PC-3 (cell line): ENCODE data around the gene BACE2. TPM values are rescaled to one million over a fixed set of nuclear protein-coding genes. Genes with fewer than 3 reads are reported as not detected.

Experiments
- ATAC-seq: fragments of 200-7000 bp; cut with Tn5 transposase; 2 replicates; pipeline ENCODE4 v1.9.1; 2020; ENCODE audit warnings: mild to moderate bottlenecking, moderate library complexity
- BruUV-seq: library from RNA; stranded (reverse); fragments of 400-500 nt; replicated peaks from 2 replicates; lab custom pipeline; 2021; lab: Mats Ljungman, UMichigan
- CTCF ChIA-PET: fragments of 300-600 bp; sonication (Branson Sonifier 250); formaldehyde crosslinking; loops from one replicate; lab custom pipeline; 2022; ENCODE audit warnings: antibody characterized with exemption; lab: Charles Lee
- POLR2A ChIA-PET: fragments of 300-600 bp; sonication (Branson Sonifier 250); formaldehyde crosslinking; loops from one replicate; lab custom pipeline; 2022; ENCODE audit warnings: antibody characterized with exemption; ENCODE audit not compliant: unreplicated experiment; lab: Charles Lee
- DNase-seq: peaks from one replicate; pipeline ENCODE4 v3.0.0-alpha.2; 2015
- H2AFZ ChIP-seq: fragments of 300-600 bp; sonication (generic); 2 replicates; pipeline ENCODE4 v1.6.0; 2016; ENCODE audit warnings: antibody characterized with exemption, low read length
- H3F3A ChIP-seq: fragments of 300-600 bp; sonication (generic); one replicate; pipeline ENCODE4 v1.6.0; 2017; ENCODE audit warnings: antibody characterized with exemption, low read length, control low read depth, mild to moderate bottlenecking; ENCODE audit not compliant: unreplicated experiment
- H3K27ac ChIP-seq: fragments of 300-600 bp; sonication (generic); 2 replicates; pipeline ENCODE4 v1.5.1; 2016; ENCODE audit warnings: mild to moderate bottlenecking, low read length
- H3K27me3 ChIP-seq: fragments of 300-600 bp; sonication (generic); 2 replicates; pipeline ENCODE4 v1.6.1; 2016; ENCODE audit warnings: low read length, mixed read lengths
- H3K36me3 ChIP-seq: fragments of 300-600 bp; sonication (generic); 2 replicates; pipeline ENCODE4 v1.6.1; 2016; ENCODE audit warnings: low read depth, mixed run types, low read length, mixed read lengths
- H3K4me1 ChIP-seq: fragments of 300-600 bp; sonication (generic); 2 replicates; pipeline ENCODE4 v1.5.1; 2016; ENCODE audit warnings: low read length; ENCODE audit not compliant: insufficient read depth
- H3K4me2 ChIP-seq: fragments of 300-600 bp; sonication (generic); 2 replicates; pipeline ENCODE4 v1.6.0; 2016; ENCODE audit warnings: low read length
- H3K4me3 ChIP-seq: fragments of 300-600 bp; sonication (generic); 2 replicates; pipeline ENCODE4 v1.5.1; 2016; ENCODE audit warnings: mild to moderate bottlenecking, low read length, mixed read lengths
- H3K79me2 ChIP-seq: fragments of 300-600 bp; sonication (generic); 2 replicates; pipeline ENCODE4 v1.6.1; 2017; ENCODE audit warnings: low read length, mixed read lengths
- H3K9ac ChIP-seq: fragments of 300-600 bp; sonication (generic); 2 replicates; pipeline ENCODE4 v1.6.0; 2016; ENCODE audit warnings: mild to moderate bottlenecking, low read length
- H3K9me2 ChIP-seq: fragments of 300-600 bp; sonication (generic); replicated peaks from 2 replicates; pipeline ENCODE4 v1.6.1; 2016; ENCODE audit warnings: mixed run types, low read length, mixed read lengths
- H3K9me3 ChIP-seq: fragments of 300-600 bp; sonication (generic); 2 replicates; pipeline ENCODE4 v1.6.1; 2016; ENCODE audit warnings: low read length, mixed read lengths
- H4K20me1 ChIP-seq: fragments of 300-600 bp; sonication (generic); 2 replicates; pipeline ENCODE4 v1.6.1; 2016; ENCODE audit warnings: low read length, mixed read lengths
- CTCF ChIP-seq: fragments of 300-600 bp; sonication (generic); conservative IDR thresholded peaks from 2 replicates; pipeline ENCODE4 v1.5.1; 2017; ENCODE audit warnings: antibody characterized with exemption, low read depth, mild to moderate bottlenecking, low read length
- EZH2 ChIP-seq: fragments of 300-600 bp; sonication (generic); IDR thresholded peaks from one replicate; pipeline ENCODE4 v1.6.1; 2017; ENCODE audit warnings: antibody characterized with exemption, mild to moderate bottlenecking, low read length; ENCODE audit not compliant: unreplicated experiment
- EZH2phosphoT487 ChIP-seq: fragments of 300-600 bp; sonication (generic); IDR thresholded peaks from 2 replicates; pipeline ENCODE4 v1.6.1; 2018; ENCODE audit warnings: mild to moderate bottlenecking, antibody characterized with exemption, low read length, borderline replicate concordance
- intact Hi-C: fragments of 100-400 bp; cut with micrococcal nuclease; formaldehyde crosslinking; loops from 2 replicates; pipeline ENCODE4 v1.9.0; 2023
- total RNA-seq: library from RNA; depleted of rRNA; stranded (reverse); fragments of >200 nt; gene quantifications from 2 replicates; pipeline ENCODE4 v1.2.3, GENCODE V29; 2014

The BACE2 gene
- total RNA-seq, 1 experiment from 2014 or later: 89.2 TPM

DNA sequence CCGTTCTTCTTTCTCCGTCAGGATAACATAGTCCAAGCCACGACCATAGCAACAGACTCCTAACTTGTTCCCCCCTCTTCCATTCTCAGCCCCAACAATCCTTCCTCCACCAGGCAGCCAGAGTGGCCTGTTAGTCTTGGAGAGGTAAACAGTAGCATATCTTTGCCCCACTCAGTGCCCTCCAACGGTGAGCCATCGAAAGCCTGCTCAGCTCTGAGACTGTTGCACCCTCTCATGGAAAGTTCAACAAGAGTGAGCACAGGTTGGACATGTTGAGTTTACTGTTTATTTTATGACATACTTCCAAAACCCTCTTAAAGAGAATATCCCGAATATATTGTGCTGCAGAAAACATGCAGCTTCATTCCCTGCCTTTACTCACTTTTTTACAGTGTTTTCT, 30.1 kb upstream of the BACE2 start:
- CTCF ChIA-PET: no interaction called here
- Histone ChIP-seq H3K27me3 (no peaks in the 10 kb centered on the region), H3K79me2 (no peaks in the 10 kb centered on the region), H3K4me3 (no peak overlapping the region), H3K9me3 (no peaks in the 10 kb centered on the region), H3K9me2 (no peaks in the 10 kb centered on the region), H2AFZ (no peak overlapping the region), H3F3A (no peaks in the 10 kb centered on the region), H4K20me1 (no peaks in the 10 kb centered on the region), H3K4me1 (peaks cover 24% of the 10 kb centered on the region), H3K36me3 (no peaks in the 10 kb centered on the region), H3K27ac (no peak overlapping the region), H3K4me2 (no peak overlapping the region), H3K9ac (no peak overlapping the region)
- no peak for DNase-seq
- ATAC-seq: no peak
- intact Hi-C loops: no loop called here
- TF ChIP-seq EZH2phosphoT487: no peak
- no peak for TF ChIP-seq EZH2
- TF ChIP-seq CTCF: no peak
- POLR2A ChIA-PET: no interaction called here
- BruUV-seq: no TSS peak

GRCh38 chr21:41138711-41139110, 29.2 kb upstream of the BACE2 start:
- no peak overlapping the region for H3K27ac ChIP-seq
- peaks cover 24% of the 10 kb centered on the region for H3K4me1 ChIP-seq
- no peak overlapping the region for H3K4me3 ChIP-seq
- DNase-seq (no peak), ATAC-seq (no peak)
- H3K36me3 ChIP-seq: no peaks in the 10 kb centered on the region
- ChIA-PET POLR2A (no interaction called here), CTCF (no interaction called here)
- H3F3A ChIP-seq: no peaks in the 10 kb centered on the region
- no peaks in the 10 kb centered on the region for H3K79me2 ChIP-seq
- no peak overlapping the region for H3K9ac ChIP-seq
- TF ChIP-seq EZH2 (no peak), EZH2phosphoT487 (no peak), CTCF (no peak)
- H3K27me3 ChIP-seq: no peaks in the 10 kb centered on the region
- intact Hi-C loops: no loop called here
- no peak overlapping the region for H2AFZ ChIP-seq
- H3K4me2 ChIP-seq: no peak overlapping the region
- H3K9me2 ChIP-seq: no peaks in the 10 kb centered on the region
- H4K20me1 ChIP-seq: no peaks in the 10 kb centered on the region
- no TSS peak for BruUV-seq
- H3K9me3 ChIP-seq: no peaks in the 10 kb centered on the region

GRCh38 chr21:41139275-41139674, 28.7 kb upstream of the BACE2 start:
- ATAC-seq (no peak), DNase-seq (no peak)
- H4K20me1 ChIP-seq: no peaks in the 10 kb centered on the region
- H3K79me2 ChIP-seq: no peaks in the 10 kb centered on the region
- no peak overlapping the region for H3K4me3 ChIP-seq
- no peak overlapping the region for H3K27ac ChIP-seq
- no peak overlapping the region for H2AFZ ChIP-seq
- no peaks in the 10 kb centered on the region for H3K9me3 ChIP-seq
- ChIA-PET CTCF (no interaction called here), POLR2A (no interaction called here)
- H3F3A ChIP-seq: no peaks in the 10 kb centered on the region
- H3K27me3 ChIP-seq: no peaks in the 10 kb centered on the region
- no peak overlapping the region for H3K4me2 ChIP-seq
- H3K4me1 ChIP-seq: peaks cover 24% of the 10 kb centered on the region
- no TSS peak for BruUV-seq
- TF ChIP-seq CTCF (no peak), EZH2phosphoT487 (no peak), EZH2 (no peak)
- H3K9ac ChIP-seq: no peak overlapping the region
- no peaks in the 10 kb centered on the region for H3K36me3 ChIP-seq
- intact Hi-C loops: no loop called here
- H3K9me2 ChIP-seq: no peaks in the 10 kb centered on the region
